NCI-H146 treated with DMSO at 0.1 percent for 48 hours (cell line): ENCODE measurements around the gene PLD1.

Source experiments
- DNase-seq: peaks from one replicate; lab custom pipeline; 2025; ENCODE audit not compliant: unreplicated experiment; lab: John Stamatoyannopoulos, UW

PLD1 gene

DNA sequence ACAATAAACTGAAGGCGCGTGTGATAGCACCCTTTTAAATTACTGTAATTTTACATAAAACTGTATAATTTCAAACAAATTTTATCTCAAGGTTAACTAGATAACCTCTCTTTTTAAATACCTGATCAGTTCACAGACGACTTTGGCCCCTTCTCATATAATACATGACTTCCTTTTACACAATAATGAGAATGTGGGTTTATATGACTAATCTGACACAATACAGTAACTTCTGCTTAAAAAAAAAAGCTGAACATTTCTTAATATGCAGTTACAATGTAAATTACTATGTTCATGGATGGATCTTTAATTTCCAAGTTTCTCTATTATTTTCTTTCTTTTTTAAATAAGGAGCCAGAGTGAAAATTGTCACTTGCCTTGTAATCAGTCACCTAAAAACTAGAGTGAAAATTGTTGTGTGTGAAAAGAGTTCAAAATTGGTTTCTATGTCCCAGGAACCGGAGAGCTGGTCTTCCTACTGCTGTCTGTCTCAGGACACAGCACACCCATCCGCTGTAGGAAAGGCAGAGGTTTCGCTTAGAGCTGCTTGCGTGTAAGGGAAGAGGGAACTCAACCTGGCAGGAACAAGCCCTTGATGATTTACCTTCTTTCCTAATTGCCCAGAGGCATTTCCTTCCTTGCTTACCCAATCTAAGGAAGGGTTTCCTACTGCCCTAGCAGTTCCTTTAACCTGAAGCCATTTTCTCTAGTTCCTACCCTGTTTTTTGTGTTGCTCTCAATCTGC is 33.3 kb downstream of the PLD1 start:
- no peak for DNase-seq

DNA sequence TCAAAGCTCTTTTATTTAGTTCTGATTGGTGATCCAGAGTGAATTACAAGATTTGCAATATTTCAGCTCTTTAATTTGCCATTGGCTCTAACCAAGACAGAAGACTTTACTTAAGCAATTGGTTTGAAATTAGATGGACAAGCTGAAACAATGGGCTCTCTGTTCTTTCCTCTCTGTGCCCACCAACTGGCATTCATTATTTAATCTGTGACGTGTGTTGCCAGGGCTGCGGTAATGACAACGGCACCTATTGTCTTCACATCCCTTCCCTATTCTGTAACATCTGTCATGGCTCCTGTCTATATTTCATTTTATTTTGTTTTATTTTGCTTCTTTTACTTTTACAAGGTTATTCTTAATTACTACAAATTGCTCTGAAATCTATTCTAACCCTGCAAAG is 33.9 kb downstream of the PLD1 start:
- DNase-seq, result peak; percentile 72

DNA sequence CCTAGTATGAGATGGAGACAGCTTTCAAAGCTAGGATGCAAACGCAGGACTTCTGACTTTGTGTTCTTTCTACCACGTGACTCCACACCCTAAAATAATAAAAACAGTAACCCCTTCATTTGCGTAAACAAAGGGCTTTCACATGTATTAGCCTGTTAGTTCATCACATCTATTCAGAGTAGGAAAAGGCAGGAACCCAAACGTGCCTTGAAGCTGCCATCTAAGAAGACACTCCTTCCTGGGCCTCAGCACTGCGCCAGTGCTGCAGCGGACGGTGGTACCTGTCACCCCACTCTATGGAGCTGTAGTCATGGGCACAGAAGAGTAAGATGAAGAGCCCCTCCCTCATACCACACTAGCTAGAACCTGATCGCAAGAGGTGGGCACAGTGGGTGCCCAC is 34.3 kb downstream of the PLD1 start:
- DNase-seq, result no peak

DNA sequence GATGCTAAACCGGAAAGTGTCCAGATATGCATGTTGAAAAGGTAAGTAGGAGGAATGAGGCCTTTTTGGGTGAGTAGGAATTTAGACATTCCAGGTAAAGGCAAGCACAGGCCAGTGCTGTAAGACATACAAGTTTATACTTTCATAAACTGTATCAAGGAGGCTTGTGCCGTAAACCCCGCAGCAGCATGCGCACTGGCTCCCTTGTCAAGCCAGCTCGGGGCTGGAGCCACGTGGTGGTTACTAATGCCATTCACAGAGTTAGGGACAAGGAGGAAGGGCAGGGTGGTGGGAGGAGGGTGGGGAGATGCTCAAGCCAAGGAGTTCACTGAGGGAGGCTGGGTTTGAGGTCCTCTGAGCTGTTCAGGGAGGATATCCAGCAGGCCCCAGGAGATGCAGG is 35.8 kb downstream of the PLD1 start:
- DNase-seq, result no peak

DNA sequence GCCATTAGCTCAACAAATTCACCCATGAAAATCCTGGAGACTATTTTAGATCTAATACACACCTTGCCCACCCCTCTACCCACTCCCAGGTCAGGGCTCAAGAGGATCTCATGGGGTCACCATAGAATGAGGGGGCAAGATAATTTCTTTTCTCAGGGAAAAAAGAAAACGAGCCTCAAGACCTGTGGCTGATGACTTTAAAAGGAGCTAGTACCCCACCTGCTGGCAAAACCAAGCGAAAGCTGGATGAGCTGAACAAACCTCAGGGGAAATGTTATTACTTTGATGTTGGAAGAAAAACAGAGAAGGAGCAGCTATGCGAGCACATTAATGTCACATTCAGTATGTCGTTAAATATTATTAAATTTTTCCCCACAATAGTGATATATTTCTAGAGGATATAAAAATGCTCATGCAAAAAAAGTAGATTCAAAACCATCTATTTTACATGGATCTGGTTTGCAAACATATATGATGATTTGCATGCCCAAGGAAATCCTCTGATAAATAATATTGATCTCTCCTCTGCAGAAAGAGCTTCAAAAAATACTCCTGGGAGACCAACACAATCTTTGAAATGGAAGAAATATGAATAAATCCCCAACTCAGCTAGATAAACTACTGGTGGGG is 37.7 kb downstream of the PLD1 start:
- DNase-seq, result peak; percentile 69

DNA sequence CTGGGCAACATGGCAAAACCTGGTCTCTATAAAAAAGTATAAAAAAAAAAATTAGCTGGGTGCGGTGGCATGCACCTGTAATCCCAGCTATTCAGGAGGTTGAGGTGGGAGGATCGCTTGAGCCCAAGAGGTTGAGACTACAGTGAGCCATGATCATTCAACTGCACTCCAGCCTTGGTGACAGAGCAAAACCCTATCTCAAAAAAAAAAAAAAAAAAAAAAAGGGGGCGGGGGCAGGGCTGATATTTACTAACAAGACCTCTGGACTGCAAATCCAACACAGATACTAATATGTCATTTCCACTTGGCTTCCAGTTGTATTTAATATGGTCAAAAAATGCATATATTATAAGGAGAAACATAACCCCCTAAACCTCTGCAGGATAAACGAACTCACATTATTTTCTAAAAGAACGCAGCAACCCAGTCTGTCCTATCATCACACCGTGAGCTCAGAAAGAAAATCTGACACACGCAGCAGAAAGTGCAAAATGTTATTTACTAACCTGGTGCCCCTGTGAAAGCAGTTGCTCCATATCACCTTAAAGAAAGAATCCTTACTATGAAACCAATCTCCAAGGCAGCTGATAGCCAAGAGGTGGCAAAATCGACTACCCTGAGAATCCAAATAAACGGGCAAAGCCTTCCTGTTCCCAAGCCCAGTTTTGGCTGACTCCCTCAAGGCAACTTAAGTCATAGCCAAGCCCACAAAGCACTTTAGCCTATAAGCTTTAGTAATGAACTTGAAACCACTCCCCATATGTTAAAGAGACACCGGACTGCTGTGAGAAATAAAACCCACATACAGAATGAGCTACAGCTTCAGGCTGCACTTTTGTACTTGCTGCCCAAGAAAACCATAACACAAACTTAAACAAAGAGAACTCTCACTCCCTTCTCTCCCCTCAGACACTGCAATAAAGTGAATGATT is 39.3 kb downstream of the PLD1 start:
- peak; percentile 79 for DNase-seq

DNA sequence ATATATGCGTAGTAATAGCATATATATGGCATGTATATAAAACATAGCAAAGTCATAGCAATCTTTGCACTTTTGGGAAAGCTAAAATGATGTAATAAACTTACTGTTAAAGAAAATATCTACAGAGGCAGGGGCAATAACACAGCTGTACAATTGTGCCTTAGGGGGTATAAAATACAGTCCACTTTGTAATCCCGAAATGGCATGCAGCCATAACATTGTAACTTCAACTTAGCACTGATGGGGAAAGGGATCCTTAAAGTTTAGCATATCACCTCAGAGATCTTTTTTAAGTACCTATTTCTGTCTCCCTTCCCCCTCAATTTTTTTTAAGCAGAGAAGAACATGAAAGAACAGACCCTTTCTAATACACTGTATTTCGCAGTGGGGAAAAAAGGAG is 40.8 kb downstream of the PLD1 start:
- DNase-seq, result no peak

DNA sequence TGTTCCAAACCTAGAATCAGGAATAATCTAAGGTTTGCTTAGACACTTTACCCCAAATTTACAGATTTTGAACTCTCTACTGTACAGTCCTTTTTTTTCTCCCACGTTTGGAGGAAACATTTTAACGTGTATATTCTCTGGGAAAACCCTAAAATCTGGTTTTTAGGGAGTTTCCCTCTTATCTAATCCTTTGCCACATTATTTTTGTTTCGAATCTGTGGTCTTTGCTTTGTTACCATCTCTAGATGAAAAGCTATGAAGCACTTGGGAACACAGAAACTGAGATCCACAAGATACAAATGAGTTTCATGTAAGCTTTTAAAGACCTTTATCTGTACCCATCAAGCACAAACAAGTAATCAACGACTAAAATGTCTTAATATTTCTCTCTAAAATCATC is 41.3 kb downstream of the PLD1 start:
- no peak for DNase-seq

DNA sequence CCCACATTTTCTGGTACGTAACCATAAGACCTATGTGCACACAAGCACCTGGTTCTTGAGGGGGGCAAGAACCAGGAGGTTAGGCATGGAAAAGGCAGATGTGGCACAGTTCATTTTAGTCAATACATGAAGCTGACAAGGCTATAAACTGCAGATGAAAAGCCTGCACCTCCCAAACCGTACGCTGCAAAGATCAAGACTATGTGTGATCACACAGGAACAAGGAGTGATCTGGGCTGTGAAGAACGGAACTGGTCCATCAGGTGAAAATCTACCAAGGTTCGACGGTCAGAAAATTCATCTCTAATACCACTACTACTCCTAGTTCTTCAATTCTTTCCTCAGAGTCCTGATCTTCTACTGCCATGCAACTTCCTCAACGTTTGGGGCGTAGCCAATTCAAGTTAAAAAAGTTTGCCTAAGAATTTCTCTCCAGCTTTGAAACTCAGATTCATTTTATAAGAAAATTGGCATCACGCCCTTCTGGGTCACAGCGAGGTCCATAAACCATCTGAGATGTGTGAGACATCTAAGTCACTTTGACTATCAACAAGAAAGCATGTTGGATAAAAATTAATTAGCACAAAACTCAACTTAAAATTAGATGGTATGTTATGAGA is 41.9 kb downstream of the PLD1 start:
- DNase-seq, result no peak

DNA sequence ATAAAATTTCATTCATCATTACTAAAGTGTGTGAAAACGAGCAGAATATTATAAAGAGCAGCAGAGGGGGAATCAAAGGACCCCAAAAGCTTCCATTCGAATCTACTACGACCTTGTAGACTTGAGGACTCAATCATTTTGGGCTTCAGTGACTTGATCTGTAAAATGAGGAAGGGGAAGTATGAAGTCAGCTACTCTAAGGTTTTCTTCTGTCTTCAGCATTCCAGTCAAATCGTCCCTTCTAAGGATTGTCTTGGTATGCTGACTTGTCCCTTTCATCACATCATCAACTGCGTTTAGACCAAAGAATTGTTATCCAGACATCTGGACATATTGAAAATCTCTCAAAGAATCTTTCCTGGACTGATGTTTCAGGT is 44.8 kb downstream of the PLD1 start:
- no peak for DNase-seq

DNA sequence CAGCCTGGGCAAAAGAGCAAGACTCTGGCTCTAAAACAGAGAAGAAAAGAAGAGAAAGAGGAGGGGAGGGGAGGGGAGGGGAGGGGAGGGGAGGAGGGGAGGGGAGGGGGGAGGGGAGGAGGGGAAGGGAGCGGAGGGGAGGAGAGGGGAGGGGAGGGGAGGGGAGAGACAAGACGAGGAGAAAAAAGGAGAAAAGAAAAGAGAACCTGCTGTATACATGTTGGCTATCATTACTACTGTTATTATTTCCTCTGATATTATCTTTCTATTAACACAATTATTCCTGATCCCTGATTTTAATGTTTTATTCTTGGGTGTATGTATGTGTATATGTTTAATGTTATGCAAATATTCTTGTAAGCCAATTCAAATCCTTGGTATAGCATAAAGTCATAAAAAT is 46.9 kb downstream of the PLD1 start:
- DNase-seq, result no peak

DNA sequence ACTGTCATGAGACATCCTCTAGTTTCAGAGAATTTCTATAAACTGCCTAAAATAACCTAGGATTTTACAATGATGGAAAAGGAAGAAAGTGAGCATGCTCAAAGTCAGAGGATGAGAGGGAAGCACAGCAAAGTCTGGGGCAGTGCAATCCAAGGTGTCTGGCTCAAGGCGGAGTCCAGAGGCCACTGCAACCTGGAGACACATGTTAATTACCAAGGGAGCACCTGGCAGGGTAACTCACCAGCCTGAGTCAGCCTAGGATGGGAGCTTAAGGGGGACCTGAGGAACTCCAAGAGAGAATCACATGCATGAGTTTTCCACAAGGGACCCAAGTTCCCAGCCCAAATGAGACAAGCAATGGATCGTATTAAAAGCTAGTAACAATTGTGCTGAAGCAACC is 49.8 kb downstream of the PLD1 start:
- no peak for DNase-seq

DNA sequence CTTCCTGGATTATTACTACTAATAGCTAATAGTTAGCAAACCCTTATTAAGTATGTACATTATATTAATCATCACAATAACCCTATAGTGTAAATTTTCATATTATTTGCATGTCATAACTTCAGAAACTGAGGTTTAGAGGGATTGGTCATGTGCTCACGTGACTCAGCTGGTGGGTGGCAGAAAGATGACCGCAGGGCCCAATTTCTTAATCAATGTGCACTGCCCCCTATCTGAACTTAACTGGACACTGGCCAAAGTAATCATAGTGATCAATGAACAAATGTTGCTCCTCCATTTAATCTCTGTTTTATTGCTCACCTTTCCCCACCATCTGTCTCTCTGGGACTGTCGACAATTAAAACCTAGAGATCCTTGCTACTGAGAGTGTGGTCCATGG is 52.2 kb downstream of the PLD1 start:
- peak; percentile 44 for DNase-seq

DNA sequence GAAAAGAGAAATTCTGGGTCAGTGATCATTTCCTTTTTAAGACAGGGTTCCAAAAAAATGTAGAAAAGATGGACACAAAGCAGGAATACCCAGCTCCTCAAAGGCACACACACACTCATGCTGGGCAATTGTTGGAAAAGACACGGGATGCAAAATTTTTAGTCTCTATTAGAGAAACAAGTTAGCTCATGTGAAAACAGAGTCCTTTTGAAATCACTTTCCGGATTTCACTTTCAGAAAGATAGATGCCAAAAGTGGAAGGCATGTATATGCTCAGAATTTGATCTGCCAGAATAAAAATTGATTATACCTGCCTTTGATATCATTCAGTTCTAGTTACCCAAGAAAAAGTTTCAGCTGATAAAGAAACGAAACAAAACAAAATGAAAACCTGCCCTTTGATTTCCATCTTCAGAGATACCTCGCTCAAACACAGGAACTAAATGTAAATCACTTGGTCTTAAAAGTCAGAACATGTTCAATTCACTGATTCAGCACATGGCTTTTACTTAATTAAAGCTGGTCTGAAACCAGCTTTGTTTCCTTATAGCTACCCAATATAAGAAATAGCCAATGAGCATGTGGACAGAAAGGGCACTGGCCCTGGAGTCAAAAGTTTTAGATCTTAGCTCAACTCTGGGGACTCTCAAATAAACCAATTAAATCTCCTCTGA is 52.8 kb downstream of the PLD1 start:
- DNase-seq, result no peak

DNA sequence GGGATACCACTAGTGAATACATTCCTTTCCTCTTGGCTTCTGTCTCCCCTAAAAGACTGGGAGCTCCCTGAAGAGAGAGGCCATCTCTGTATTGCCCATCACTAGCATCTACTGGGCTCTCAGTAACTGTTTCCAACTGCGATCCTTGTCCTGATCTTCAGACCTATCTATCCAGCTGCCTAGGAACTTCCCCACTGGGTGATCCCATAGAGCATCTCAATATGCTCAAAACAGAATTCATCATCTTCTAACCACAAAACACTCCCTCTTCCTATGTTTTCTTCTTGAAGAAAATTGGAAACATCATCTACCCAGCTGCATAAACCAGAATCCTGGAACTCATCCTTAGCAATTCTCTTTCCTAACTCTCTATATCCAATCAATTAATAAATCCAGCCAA is 54.6 kb downstream of the PLD1 start:
- DNase-seq, result no peak

DNA sequence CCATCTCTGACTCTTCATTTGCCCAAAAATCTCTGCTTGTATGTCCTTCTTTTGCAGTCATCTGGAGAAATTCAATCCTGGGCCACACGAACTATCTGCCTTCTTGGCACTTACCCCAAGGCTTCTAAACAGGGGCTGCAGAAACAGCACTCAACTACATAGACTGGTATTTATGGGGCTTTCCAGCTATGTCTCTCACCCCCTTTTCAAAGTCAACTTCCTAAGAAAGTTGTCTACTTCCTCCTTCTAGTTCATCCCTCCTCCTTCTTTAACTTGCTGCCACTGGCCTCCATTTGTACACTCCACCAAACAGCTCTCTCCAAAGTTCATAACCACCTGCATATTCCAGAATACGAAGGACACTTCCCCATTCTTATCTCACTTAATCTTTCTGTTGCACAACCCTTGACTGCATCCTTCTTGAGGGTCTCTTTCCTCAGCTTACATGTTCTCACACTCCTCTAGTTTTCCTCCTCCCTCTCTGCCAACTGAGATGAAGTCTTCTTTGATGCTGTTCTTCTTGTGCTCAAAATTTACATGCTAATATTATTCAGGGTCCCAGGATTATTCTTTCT is 55.2 kb downstream of the PLD1 start:
- DNase-seq, result no peak

DNA sequence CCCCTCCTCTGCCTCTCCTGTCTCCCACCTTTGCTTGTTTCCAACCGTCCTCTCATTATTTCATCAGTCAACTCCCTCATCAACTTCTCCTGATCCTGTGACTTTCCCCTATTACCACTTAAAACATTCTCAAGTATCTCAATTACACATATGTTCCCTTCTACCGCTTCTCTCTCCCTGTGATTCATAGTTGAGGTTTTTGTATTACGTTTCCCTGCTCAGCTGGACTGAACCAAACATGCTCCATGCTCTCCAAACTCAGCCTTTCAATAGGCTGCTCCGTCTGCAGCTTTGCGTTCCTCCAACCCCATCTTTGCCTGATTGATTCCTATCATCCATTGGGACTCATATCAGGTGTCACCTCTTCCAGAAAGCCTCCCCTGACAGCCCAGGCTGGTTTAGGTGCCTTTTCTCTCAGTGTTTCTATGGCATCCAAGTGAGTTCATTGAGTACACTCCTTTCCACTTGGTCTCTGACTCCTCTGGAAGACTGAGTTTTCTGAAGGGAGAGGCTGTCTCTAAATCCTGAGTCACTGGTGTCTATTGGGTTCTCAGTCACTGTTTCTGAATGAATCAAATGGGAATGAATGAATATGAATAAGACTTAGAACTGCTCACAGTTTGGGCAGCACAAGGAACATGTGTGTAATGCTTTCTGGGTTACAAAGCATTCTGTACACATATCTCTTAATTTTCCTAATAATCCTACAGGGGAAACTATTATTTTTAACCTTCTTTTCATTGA is 56.4 kb downstream of the PLD1 start:
- no peak for DNase-seq

DNA sequence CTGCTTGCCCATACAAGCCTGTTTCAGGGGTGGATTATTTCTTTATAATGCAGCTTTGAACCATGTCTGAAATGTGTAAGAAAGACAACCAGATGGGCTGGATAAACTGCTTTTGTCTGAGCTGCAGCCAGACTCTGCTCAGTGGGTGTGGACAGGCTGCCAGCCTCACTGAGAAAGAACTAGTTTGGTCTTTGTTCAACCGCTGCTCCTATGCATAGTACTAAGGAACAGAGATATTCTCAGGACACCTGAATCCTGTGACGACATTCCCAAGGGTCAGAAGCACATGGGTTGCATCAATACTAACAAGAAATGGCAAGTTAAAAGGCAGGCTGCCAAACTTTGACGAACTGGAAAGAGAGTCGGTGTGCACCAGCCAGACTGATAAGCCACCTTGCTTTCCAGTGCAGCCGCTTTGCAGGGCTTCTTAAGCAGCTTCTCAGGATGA is 57.2 kb downstream of the PLD1 start:
- no peak for DNase-seq

DNA sequence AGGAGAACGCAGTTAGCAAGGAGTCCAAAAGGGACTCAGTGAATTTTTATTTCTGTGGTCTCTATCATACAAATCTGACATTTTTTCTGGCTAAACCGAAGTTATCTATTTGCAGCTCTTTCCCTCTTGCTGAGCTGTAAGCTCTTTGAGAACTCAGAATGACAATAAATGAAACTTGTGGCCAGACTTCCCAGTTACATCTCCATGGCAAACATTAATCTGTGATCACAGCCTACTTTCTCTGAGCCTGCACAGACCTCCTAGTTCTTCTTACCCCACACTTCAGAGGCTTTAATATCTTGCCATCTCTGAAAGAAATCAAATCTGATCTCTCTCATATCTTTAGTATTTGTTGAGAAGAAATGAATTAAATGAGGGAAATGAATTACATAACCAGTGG is 58.0 kb downstream of the PLD1 start:
- DNase-seq, result no peak

DNA sequence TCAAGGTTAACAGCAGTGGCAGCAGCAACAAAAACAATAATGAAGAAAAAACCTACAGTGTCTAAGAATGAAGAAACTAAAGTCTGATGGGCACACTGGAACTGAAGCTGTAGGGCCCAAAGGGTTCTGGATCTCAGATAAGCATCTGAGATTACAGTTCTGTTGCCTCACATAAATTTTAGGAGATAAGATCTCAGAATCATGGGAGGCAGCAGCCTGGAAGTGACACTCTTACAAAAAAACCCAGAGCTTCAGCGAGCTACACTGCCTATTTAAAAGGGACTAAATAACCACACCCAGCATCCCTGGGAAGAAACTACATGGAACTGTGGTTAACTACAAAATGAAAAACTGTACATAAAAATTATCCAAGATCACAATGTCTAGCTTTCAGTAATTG is 61.2 kb downstream of the PLD1 start:
- DNase-seq, result no peak
